SU-DHL-6 (cell line): ENCODE results near the gene GKN1.

Source experiments
- H2AFZ ChIP-seq: fragments of 200-600 bp; sonication (generic); 2 replicates; pipeline ENCODE4 v1.6.1; 2014; ENCODE audit warnings: low read depth, mild to moderate bottlenecking, moderate library complexity, mixed read lengths, antibody characterized with exemption, low read length; ENCODE audit not compliant: severe bottlenecking
- H3F3A ChIP-seq: fragments of 200-600 bp; shearing (Covaris generic); 2 replicates; pipeline ENCODE4 v1.6.0; 2016; ENCODE audit warnings: antibody characterized with exemption, mild to moderate bottlenecking; ENCODE audit not compliant: insufficient read depth
- H3K27ac ChIP-seq: fragments of 200-600 bp; sonication (generic); 2 replicates; pipeline ENCODE4 v1.5.1; 2016; ENCODE audit warnings: low read depth, mild to moderate bottlenecking, low read length, moderate library complexity, mixed read lengths
- H3K27me3 ChIP-seq: fragments of 200-600 bp; sonication (generic), shearing (Covaris generic); 2 replicates; pipeline ENCODE4 v1.6.0; 2014; ENCODE audit warnings: mild to moderate bottlenecking, low read length
- H3K36me3 ChIP-seq: fragments of 200-600 bp; sonication (generic); 2 replicates; pipeline ENCODE4 v1.6.1; 2014; ENCODE audit warnings: mild to moderate bottlenecking, low read length, mixed read lengths
- H3K4me2 ChIP-seq: fragments of 300-600, 200-600 bp; shearing (Covaris generic), sonication (generic); 2 replicates; pipeline ENCODE4 v1.6.0; 2014; ENCODE audit warnings: low read length, low read depth, mild to moderate bottlenecking; ENCODE audit not compliant: poor library complexity, severe bottlenecking
- H3K4me3 ChIP-seq: fragments of 200-600 bp; sonication (generic); 2 replicates; pipeline ENCODE4 v1.5.1; 2014; ENCODE audit warnings: antibody characterized with exemption, low read length, mild to moderate bottlenecking, mixed read lengths; ENCODE audit not compliant: insufficient read depth, poor library complexity, severe bottlenecking
- H3K79me2 ChIP-seq: fragments of 200-600 bp; sonication (generic); 2 replicates; pipeline ENCODE4 v1.6.1; 2014; ENCODE audit warnings: mild to moderate bottlenecking, low read length, moderate library complexity; ENCODE audit not compliant: insufficient read depth
- H3K9ac ChIP-seq: fragments of 200-600 bp; sonication (generic); 2 replicates; pipeline ENCODE4 v1.7.0; 2014; ENCODE audit warnings: mild to moderate bottlenecking, low read length
- H3K9me2 ChIP-seq: fragments of 200-600 bp; sonication (generic); replicated peaks from 2 replicates; pipeline ENCODE4 v1.6.1; 2014; ENCODE audit warnings: low read length; ENCODE audit not compliant: insufficient read depth
- H3K9me3 ChIP-seq: fragments of 200-600 bp; sonication (generic); 2 replicates; pipeline ENCODE4 v1.6.1; 2014; ENCODE audit warnings: low read length, mixed read lengths; ENCODE audit not compliant: insufficient read depth
- H4K20me1 ChIP-seq: fragments of 200-600 bp; sonication (generic); 2 replicates; pipeline ENCODE4 v1.6.1; 2014; ENCODE audit warnings: low read depth, mild to moderate bottlenecking, antibody characterized with exemption, low read length, moderate library complexity, mixed read lengths
- EZH2phosphoT487 ChIP-seq: fragments of 200-600 bp; sonication (generic), shearing (Covaris generic); conservative IDR thresholded peaks from 2 replicates; pipeline ENCODE4 v1.6.1; 2018; ENCODE audit warnings: mild to moderate bottlenecking, antibody characterized with exemption, low read length, moderate library complexity, mixed read lengths
- TF ChIP-seq, protein P1 (sequence below): fragments of 200-600 bp; sonication (generic); IDR thresholded peaks from one replicate; pipeline ENCODE4 v1.5.1; 2017; ENCODE audit warnings: antibody characterized with exemption, mild to moderate bottlenecking, low read length, moderate library complexity; ENCODE audit not compliant: insufficient read depth, poor library complexity, severe bottlenecking

GKN1 gene

GRCh38 chr2:68936889-68937288, 37.5 kb upstream of the GKN1 start:
- H3K9me3 ChIP-seq: no peaks in the 10 kb centered on the region
- no peaks in the 10 kb centered on the region for H3K79me2 ChIP-seq
- no peaks in the 10 kb centered on the region for H4K20me1 ChIP-seq
- TF ChIP-seq, protein P1, sequence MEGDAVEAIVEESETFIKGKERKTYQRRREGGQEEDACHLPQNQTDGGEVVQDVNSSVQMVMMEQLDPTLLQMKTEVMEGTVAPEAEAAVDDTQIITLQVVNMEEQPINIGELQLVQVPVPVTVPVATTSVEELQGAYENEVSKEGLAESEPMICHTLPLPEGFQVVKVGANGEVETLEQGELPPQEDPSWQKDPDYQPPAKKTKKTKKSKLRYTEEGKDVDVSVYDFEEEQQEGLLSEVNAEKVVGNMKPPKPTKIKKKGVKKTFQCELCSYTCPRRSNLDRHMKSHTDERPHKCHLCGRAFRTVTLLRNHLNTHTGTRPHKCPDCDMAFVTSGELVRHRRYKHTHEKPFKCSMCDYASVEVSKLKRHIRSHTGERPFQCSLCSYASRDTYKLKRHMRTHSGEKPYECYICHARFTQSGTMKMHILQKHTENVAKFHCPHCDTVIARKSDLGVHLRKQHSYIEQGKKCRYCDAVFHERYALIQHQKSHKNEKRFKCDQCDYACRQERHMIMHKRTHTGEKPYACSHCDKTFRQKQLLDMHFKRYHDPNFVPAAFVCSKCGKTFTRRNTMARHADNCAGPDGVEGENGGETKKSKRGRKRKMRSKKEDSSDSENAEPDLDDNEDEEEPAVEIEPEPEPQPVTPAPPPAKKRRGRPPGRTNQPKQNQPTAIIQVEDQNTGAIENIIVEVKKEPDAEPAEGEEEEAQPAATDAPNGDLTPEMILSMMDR: no peak
- no peak for TF ChIP-seq EZH2phosphoT487
- no peak overlapping the region for H3K4me2 ChIP-seq
- H3K27me3 ChIP-seq: no peaks in the 10 kb centered on the region
- no peak overlapping the region for H2AFZ ChIP-seq
- H3K9ac ChIP-seq: no peak overlapping the region
- no peak overlapping the region for H3K27ac ChIP-seq
- H3K36me3 ChIP-seq: no peaks in the 10 kb centered on the region
- H3K9me2 ChIP-seq: no peaks in the 10 kb centered on the region
- H3F3A ChIP-seq: no peaks in the 10 kb centered on the region
- H3K4me3 ChIP-seq: no peak overlapping the region

DNA sequence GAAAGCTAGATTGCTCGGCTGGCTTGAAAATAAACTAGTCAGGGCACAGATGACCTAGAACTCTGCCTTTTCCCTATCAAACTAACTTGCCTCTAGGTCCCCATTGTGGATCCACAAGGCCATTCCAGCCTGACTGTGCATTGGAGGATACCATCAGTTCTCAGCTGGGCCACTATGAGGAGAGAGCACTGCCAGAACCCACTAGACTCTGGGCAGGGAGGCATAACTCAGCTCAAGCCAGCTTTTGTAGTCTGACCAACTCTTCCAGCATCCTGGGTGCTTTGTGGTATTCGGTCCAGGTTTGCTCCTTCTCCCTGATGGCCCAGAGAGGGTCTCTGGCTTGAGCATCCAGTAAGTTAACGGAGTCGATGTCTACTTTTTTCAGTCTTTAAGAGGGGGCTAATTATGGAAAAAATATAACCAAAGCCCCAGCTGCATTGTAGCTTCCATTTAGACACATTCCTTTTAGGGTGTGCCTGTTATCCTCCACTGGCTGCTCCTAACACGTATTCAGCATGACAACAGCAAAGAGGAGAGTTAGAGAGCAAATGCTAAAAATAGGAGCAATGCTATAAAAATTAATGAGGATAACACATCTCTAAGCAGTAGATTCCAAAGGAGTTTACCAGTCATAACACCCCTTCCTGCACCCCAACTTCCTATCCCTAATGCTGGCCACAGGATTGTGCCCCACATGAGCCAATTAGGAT, 36.9 kb upstream of the GKN1 start:
- Histone ChIP-seq H3K27ac (no peak overlapping the region), H4K20me1 (no peaks in the 10 kb centered on the region), H2AFZ (no peak overlapping the region), H3K4me3 (no peak overlapping the region), H3K9me2 (no peaks in the 10 kb centered on the region), H3K27me3 (no peaks in the 10 kb centered on the region), H3K9ac (no peak overlapping the region), H3K36me3 (no peaks in the 10 kb centered on the region), H3K9me3 (no peaks in the 10 kb centered on the region), H3F3A (no peaks in the 10 kb centered on the region), H3K79me2 (no peaks in the 10 kb centered on the region), H3K4me2 (no peak overlapping the region)
- TF ChIP-seq, protein P1: no peak
- TF ChIP-seq EZH2phosphoT487: no peak

- TF ChIP-seq EZH2phosphoT487: no peak
- TF ChIP-seq, protein P1: no peak
- Histone ChIP-seq H2AFZ (no peak overlapping the region), H3K36me3 (no peaks in the 10 kb centered on the region), H3F3A (no peaks in the 10 kb centered on the region), H3K79me2 (no peaks in the 10 kb centered on the region), H3K4me2 (no peak overlapping the region), H3K4me3 (no peak overlapping the region), H3K27ac (no peak overlapping the region), H3K27me3 (no peaks in the 10 kb centered on the region), H4K20me1 (no peaks in the 10 kb centered on the region), H3K9me2 (no peaks in the 10 kb centered on the region), H3K9me3 (no peaks in the 10 kb centered on the region), H3K9ac (no peak overlapping the region)
Observed at GRCh38 chr2:68938938-68939337, 35.5 kb upstream of the GKN1 start.
